Endothelial cell of umbilical vein (primary cell): ENCODE measurements around the gene GSPT1.
"Not testable (repeated sequence)": the region's sequence is repeated elsewhere in the genome, so short reads cannot be mapped to it uniquely, and the experiment has no call there.

Source experiments
- POLR2A ChIP-seq: IDR thresholded peaks from 2 replicates; pipeline ENCODE4 v1.6.1; 2012; ENCODE audit warnings: low read depth, mild to moderate bottlenecking, control low read depth, low read length
- TF ChIP-seq, protein P1 (sequence below), 2 donors: IDR thresholded peaks; 1 replicate in 1 of 2; 2 replicates in 1 of 2; pipeline ENCODE4 v1.5.1; 2011; ENCODE audit warnings: low read length in 2 of 2, mild to moderate bottlenecking in 2 of 2, moderate library complexity in 2 of 2, control low read depth in 1 of 2, inconsistent platforms in 1 of 2, low read depth in 1 of 2; ENCODE audit not compliant: insufficient read depth in 1 of 2; ENCODE audit errors: extremely low read depth in 1 of 2

DNA sequence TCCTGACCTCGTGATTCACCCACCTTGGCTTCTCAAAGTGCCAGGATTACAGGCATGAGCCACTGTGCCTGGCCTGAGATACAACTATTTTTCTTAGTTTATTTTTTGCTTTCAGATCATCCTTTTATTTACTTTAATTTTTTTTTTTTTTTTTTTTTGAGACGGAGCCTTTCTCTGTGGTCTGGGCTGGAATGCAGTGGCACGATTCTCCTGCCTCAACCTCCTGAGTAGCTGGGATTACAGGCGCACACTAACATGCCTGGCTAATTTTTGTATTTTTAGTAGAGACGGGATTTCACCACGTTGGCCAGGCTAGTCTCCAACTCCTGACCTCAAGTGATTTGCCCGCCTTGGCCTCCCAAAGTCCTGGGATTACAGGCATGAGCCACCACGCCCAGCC lies 37.8 kb upstream of the GSPT1 start:
- not testable (repeated sequence) for TF ChIP-seq POLR2A
- TF ChIP-seq, protein P1, sequence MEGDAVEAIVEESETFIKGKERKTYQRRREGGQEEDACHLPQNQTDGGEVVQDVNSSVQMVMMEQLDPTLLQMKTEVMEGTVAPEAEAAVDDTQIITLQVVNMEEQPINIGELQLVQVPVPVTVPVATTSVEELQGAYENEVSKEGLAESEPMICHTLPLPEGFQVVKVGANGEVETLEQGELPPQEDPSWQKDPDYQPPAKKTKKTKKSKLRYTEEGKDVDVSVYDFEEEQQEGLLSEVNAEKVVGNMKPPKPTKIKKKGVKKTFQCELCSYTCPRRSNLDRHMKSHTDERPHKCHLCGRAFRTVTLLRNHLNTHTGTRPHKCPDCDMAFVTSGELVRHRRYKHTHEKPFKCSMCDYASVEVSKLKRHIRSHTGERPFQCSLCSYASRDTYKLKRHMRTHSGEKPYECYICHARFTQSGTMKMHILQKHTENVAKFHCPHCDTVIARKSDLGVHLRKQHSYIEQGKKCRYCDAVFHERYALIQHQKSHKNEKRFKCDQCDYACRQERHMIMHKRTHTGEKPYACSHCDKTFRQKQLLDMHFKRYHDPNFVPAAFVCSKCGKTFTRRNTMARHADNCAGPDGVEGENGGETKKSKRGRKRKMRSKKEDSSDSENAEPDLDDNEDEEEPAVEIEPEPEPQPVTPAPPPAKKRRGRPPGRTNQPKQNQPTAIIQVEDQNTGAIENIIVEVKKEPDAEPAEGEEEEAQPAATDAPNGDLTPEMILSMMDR (IDR thresholded peaks at IDR 0.05; ENCODE audit: extremely low read depth in 1 of 2, insufficient read depth in 1 of 2, low read depth in 1 of 2, low read length in 2 of 2): not testable (repeated sequence)
